ENCODE results near the gene ELMOD1.

ELMOD1 gene

DNA sequence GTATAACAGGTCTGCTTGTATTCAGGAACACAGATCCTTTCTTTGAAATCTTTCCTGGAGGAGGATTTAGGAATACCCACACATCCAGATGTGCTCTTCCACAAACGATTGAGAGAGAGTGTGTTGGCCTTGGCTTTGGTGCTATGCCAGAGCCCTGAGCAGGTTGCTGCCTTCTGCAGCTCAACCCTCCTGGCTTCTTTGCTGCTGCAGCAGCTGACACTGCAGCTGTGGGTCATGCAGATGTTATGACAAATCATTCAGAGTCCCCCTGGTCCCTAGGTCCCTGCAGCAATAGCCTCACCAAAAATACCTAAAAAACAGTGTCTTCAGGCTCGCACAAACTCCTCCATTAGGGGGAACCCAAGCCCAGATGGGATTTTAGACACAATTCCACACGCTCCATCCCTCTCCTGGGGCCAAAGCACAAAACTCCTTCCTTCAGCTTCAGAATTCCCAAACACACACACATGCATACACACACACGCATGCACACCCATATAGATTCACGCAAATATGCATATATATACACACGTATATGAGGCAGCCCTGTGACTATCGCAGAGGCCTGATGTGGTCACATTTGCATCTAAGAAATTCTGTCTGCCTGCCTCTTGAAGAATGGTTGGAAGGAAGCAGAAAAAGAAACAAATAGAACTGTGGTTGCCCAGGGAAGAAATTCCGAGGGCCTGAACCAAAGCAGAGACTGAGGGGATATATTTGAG is 85.5 kb downstream of the ELMOD1 start:
- no peak for TF ChIP-seq CTCF (IDR thresholded peaks at IDR 0.05; ENCODE audit: insufficient read depth, low read length, missing control alignments)
- POLR2A ChIA-PET, result no interaction called here
- CTCF ChIA-PET, result interaction anchor here (3.9 kb wide), 1 partner anchor 13 kb away, joined by 18 read pairs; no protein-coding TSS in a partner anchor
- no peak for DNase-seq (ENCODE audit: low read depth, low spot score)
- no peak overlapping the region for H3K4me3 ChIP-seq (ENCODE audit: low read depth, low read length)

- no peak for TF ChIP-seq CTCF (IDR thresholded peaks at IDR 0.05; ENCODE audit: insufficient read depth, low read length, missing control alignments)
- ChIA-PET CTCF (interaction anchor here (1.0 kb wide), 1 partner anchor 115 kb away, joined by 3 read pairs; no protein-coding TSS in a partner anchor), POLR2A (no interaction called here)
- no peak overlapping the region for H3K4me3 ChIP-seq (ENCODE audit: low read depth, low read length)
- DNase-seq (ENCODE audit: low read depth, low spot score), result no peak
Measured at GRCh38 chr11:107677924-107678631, 87.1 kb downstream of the ELMOD1 start.

DNA sequence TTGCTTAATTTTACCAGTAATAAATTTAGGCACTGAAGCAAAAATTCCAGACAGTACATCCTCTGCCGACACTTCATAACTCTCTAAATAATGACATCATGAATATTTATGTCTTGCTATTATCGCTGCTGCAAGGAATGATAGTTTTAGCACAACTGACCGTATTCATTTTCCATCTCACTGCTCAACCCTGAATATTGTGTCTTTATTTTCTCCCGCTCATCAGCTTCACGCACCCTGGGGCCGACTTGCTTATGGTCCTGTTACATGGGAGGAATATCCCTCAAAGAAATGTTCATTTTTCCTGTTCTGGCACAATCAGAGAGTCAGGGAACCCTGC is 87.7 kb downstream of the ELMOD1 start:
- DNase-seq (ENCODE audit: low read depth, low spot score), result no peak
- TF ChIP-seq CTCF (IDR thresholded peaks at IDR 0.05; ENCODE audit: insufficient read depth, low read length, missing control alignments), result no peak
- H3K4me3 ChIP-seq (ENCODE audit: low read depth, low read length), result no peak overlapping the region
- POLR2A ChIA-PET, result no interaction called here
- CTCF ChIA-PET, result no interaction called here

DNA sequence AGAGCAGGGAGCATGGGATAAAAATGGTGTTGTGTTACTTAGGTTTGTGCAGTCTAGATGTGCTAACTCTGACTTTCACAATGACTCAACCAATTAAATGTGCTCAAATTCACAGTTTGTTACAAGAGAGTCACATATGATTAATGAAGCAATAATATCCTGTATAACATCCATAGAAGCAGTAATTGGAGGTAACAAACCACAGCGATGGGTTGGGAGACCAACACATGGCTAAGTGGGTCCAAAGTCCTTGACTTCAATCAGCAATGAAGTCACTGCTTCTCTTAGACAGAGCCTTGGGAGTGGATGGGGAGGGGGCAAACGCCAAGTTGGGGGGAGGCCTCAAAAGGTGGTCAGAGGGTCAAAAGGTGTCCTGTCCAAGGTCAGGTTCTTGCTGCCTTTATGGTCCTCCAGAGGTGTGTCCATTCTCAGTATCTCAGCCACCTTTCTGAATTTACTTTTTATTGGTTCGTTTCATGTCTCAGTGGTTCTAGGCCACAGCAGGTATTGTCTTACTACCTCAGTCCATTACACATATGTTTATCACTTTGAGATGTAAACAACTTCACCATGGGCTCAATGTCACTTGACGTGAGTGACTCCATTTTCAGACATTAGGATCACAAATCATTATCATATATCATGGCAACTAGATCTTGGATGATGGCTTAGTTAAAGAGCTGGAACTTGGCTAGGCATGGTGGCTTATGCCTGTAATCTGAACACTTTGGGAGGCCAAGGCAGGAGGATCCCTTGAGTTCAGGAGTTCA is 88.5 kb downstream of the ELMOD1 start:
- TF ChIP-seq CTCF (IDR thresholded peaks at IDR 0.05; ENCODE audit: insufficient read depth, low read length, missing control alignments), result no peak
- POLR2A ChIA-PET, result no interaction called here
- H3K4me3 ChIP-seq (ENCODE audit: low read depth, low read length), result no peak overlapping the region
- CTCF ChIA-PET, result interaction anchor here (2.1 to 13.6 kb wide), 2 partner anchors 10 to 112 kb away, joined by 11 to 485 read pairs; partner anchors contain the start of gene ALKBH8
- no peak for DNase-seq (ENCODE audit: low read depth, low spot score)

GRCh38 chr11:107682171-107682570 is 91.2 kb downstream of the ELMOD1 start:
- CTCF ChIA-PET, result interaction anchor here (1.5 to 13.6 kb wide), 2 partner anchors 115 to 133 kb away, joined by 4 to 485 read pairs; partner anchors contain the start of gene ALKBH8
- DNase-seq (ENCODE audit: low read depth, low spot score), result no peak
- no peak overlapping the region for H3K4me3 ChIP-seq (ENCODE audit: low read depth, low read length)
- POLR2A ChIA-PET, result no interaction called here
- TF ChIP-seq CTCF (IDR thresholded peaks at IDR 0.05; ENCODE audit: insufficient read depth, low read length, missing control alignments), result no peak

GRCh38 chr11:107682572-107682971 is 91.6 kb downstream of the ELMOD1 start:
- ChIA-PET POLR2A (no interaction called here), CTCF (interaction anchor here (1.0 to 13.6 kb wide), 5 partner anchors 10 to 135 kb away, joined by 3 to 485 read pairs (median 3); partner anchors contain the start of gene ALKBH8)
- DNase-seq (ENCODE audit: low read depth, low spot score), result no peak
- TF ChIP-seq CTCF (IDR thresholded peaks at IDR 0.05; ENCODE audit: insufficient read depth, low read length, missing control alignments), result no peak
- H3K4me3 ChIP-seq (ENCODE audit: low read depth, low read length), result no peak overlapping the region
